ENCODE results near the gene GARIN5B. TPM values are rescaled to one million over a fixed set of nuclear protein-coding genes. Genes with fewer than 3 reads are reported as not detected.

Gene GARIN5B
- total RNA-seq, 1 donor from 2014 or later = not detected

- Mint-ChIP-seq H3K4me1 (ENCODE audit: low read depth) (peaks cover 22% of the 10 kb centered on the region), H3K27ac (ENCODE audit: unreplicated experiment) (peak overlapping the region; percentile 45), H3K4me3 (ENCODE audit: unreplicated experiment) (peak overlapping the region; percentile 74), H3K9me3 (ENCODE audit: low read depth) (no peaks in the 10 kb centered on the region), H3K36me3 (ENCODE audit: low read depth) (no peaks in the 10 kb centered on the region), H3K27me3 (ENCODE audit: low read depth) (no peaks in the 10 kb centered on the region)
- no peak for TF ChIP-seq CTCF (IDR thresholded peaks at IDR 0.05)
- DNase-seq (ENCODE audit: low spot score) = no peak
Observed at GRCh38 chr19:55369653-55370304, 6.7 kb upstream of the GARIN5B start.

DNA sequence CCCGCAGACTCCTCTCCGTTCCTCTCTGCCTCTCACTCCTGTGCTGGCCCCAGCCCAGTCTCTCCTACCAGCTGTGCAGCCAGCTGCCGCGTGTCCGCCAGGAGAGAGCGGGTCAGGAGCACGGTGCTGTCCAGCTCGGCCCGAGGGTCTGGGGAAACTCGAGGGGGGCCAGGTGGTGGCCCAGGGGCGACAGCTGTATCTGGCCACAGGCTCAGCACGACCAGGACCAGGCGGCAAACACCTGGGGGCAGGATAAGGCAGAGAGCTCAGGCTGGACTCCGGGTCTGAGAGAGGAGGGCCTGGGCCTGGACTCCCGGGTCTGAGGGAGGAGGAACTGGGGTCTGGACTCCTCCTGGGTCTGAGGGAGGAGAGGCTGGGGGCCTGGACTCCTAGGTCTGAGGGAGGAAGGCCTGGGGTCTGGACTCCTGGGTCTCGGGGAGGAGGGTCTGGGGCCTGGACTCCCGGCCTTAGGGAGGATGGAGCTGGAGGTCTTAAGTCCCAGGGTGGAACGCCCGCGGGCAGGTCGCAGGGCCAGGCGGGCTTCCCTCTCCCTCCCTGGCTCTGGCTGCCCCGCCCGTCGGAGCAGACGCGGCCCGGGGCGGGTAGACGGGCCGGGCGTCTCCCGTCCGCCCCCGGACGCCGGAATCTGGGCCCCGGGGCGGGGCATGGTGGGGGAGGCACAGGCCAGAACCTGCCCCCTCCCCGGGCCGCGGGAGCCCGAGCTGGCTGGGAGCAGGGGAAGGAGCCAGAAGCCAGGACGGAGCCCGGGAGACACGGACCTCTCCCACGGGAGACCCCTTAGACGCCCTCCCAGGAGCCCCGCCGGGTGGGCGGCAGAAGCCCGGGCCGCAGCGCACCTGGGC, 5.9 kb upstream of the GARIN5B start:
- peak overlapping the region; percentile 33 for H3K4me3 Mint-ChIP-seq (ENCODE audit: unreplicated experiment)
- H3K36me3 Mint-ChIP-seq (ENCODE audit: low read depth) = no peaks in the 10 kb centered on the region
- H3K9me3 Mint-ChIP-seq (ENCODE audit: low read depth) = no peaks in the 10 kb centered on the region
- H3K4me1 Mint-ChIP-seq (ENCODE audit: low read depth) = peaks cover 29% of the 10 kb centered on the region
- no peak for TF ChIP-seq CTCF (IDR thresholded peaks at IDR 0.05)
- H3K27ac Mint-ChIP-seq (ENCODE audit: unreplicated experiment) = peak overlapping the region; percentile 45
- H3K27me3 Mint-ChIP-seq (ENCODE audit: low read depth) = no peaks in the 10 kb centered on the region
- DNase-seq (ENCODE audit: low spot score) = no peak

DNA sequence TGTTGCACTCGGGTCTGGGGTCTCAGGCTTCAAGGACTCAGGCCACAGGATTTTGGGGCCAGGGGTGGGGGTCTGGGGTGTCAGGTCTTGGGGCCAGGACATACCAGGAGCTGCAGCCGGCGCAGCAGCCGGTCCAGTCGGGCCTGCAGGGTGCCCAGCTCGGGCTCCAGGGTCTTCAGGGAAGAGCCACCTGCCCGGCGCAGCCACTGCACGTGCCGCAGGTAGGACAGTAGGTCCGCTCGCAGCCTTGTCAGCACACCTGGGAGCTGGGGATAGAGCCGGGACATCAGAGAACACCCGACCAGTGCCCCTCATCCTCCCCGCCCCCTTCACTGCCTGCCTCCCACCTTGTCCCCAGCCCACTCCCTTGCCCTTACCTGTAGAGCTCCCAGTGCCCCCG, 5.0 kb upstream of the GARIN5B start:
- no peak for DNase-seq (ENCODE audit: low spot score)
- no peaks in the 10 kb centered on the region for H3K9me3 Mint-ChIP-seq (ENCODE audit: low read depth)
- no peaks in the 10 kb centered on the region for H3K27me3 Mint-ChIP-seq (ENCODE audit: low read depth)
- no peak for TF ChIP-seq CTCF (IDR thresholded peaks at IDR 0.05)
- H3K4me3 Mint-ChIP-seq (ENCODE audit: unreplicated experiment) = no peak overlapping the region
- H3K36me3 Mint-ChIP-seq (ENCODE audit: low read depth) = no peaks in the 10 kb centered on the region
- peaks cover 28% of the 10 kb centered on the region for H3K4me1 Mint-ChIP-seq (ENCODE audit: low read depth)
- no peak overlapping the region for H3K27ac Mint-ChIP-seq (ENCODE audit: unreplicated experiment)

- no peak for TF ChIP-seq CTCF (IDR thresholded peaks at IDR 0.05)
- no peak for DNase-seq (ENCODE audit: low spot score)
- H3K36me3 Mint-ChIP-seq (ENCODE audit: low read depth) = no peaks in the 10 kb centered on the region
- no peaks in the 10 kb centered on the region for H3K27me3 Mint-ChIP-seq (ENCODE audit: low read depth)
- no peak overlapping the region for H3K4me3 Mint-ChIP-seq (ENCODE audit: unreplicated experiment)
- H3K27ac Mint-ChIP-seq (ENCODE audit: unreplicated experiment) = no peak overlapping the region
- no peaks in the 10 kb centered on the region for H3K9me3 Mint-ChIP-seq (ENCODE audit: low read depth)
- peaks cover 24% of the 10 kb centered on the region for H3K4me1 Mint-ChIP-seq (ENCODE audit: low read depth)
Observed at GRCh38 chr19:55366790-55367189, 3.7 kb upstream of the GARIN5B start.

DNA sequence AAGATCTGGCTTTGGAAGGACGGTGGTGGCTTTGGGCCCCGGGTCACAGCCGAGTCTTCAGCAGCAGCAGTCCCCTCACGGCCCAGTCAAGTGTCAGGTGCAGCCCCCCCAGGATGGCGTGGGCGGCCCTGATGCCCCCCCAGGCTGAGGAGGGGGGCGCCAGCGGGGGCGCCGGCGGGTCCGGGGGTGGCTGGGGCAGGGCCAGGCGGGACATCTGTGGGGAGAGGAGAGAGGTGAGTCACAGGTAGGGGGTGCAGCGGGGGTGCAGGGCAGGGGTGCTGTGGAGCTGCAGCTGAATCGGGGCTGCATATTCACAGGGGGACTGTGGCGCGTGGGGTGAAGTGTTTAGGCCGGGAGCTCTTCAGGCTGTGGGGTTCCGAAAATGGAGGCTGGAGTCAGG, 2.9 kb upstream of the GARIN5B start:
- no peak for TF ChIP-seq CTCF (IDR thresholded peaks at IDR 0.05)
- DNase-seq (ENCODE audit: low spot score) = no peak
- Mint-ChIP-seq H3K36me3 (ENCODE audit: low read depth) (no peaks in the 10 kb centered on the region), H3K27me3 (ENCODE audit: low read depth) (no peaks in the 10 kb centered on the region), H3K9me3 (ENCODE audit: low read depth) (no peaks in the 10 kb centered on the region), H3K27ac (ENCODE audit: unreplicated experiment) (no peak overlapping the region), H3K4me1 (ENCODE audit: low read depth) (peaks cover 23% of the 10 kb centered on the region), H3K4me3 (ENCODE audit: unreplicated experiment) (no peak overlapping the region)

Measured in chondrocyte (in vitro differentiated cells).